TTC549 (cell line): ENCODE data around the gene RNF208.

Experiments
- FAIRE-seq: peaks from 2 replicates; lab custom pipeline; 2012; peaks lifted over from hg19 to GRCh38; lab: Jason Lieb, UNC

Gene RNF208

GRCh38 chr9:137237759-137238726 is 16.0 kb upstream of the RNF208 start:
- FAIRE-seq = no peak

DNA sequence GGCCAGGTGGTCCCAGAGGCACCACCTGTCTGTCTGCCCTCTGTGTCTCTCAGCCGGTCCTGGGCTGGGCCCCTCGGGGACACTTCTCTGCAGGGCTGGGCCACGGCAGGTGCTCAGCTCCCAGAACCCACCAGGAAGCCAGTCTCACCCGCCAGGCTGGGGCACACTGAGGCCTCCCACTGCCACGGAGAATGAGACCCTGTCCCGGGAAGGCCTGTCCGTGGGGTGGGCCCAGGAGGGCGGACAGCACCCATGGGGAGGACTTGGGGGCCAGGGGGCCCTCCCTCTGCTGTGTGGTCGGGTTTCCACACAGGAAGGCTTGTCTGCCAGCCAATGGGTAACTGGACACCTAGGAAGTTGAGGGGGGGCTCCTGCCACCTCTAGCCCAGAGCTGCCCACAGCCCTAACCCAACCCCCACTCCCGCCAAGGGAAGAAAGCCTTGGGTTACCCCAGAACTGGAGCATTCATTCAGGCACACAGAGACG is 14.9 kb upstream of the RNF208 start:
- no peak for FAIRE-seq

GRCh38 chr9:137236238-137236935 is 14.3 kb upstream of the RNF208 start:
- FAIRE-seq = no peak

DNA sequence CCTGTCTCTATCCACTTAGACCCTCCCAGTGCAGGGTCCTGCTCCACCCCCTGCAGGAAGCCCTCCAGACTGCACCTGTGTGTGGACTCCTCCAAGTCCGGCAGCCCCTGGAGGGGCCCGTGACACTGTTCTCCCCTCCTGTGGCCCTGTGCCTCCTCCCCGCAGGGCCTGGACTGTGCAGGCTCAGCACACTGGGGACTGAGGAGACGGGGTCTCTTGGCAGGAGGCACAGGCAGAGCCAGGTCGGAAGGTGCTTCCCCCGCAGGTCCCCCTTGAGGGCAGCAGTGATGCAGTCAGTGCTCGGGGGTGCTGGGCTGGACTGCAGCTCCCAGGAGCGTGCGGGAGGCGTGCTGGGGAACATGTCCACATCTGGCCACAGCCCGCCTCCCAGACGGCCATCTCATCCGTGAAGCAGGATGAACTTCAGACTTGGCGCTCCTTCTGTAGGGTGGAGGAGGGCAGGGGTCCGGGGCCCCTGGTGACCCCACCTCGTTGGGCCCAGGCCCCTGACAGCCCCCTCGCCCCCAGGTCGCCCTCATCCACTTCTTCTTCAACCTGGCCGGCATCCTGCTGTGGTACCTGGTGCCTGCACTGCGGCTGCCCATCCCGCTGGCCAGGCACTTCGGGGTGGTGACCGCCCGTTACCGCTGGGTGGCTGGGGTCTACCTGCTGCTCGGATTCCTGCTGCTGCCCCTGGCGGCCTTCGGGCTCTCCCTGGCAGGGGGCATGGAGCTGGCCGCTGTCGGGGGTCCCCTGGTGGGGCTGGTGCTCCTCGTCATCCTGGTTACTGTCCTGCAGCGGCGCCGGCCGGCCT is 13.6 kb upstream of the RNF208 start:
- FAIRE-seq = no peak

DNA sequence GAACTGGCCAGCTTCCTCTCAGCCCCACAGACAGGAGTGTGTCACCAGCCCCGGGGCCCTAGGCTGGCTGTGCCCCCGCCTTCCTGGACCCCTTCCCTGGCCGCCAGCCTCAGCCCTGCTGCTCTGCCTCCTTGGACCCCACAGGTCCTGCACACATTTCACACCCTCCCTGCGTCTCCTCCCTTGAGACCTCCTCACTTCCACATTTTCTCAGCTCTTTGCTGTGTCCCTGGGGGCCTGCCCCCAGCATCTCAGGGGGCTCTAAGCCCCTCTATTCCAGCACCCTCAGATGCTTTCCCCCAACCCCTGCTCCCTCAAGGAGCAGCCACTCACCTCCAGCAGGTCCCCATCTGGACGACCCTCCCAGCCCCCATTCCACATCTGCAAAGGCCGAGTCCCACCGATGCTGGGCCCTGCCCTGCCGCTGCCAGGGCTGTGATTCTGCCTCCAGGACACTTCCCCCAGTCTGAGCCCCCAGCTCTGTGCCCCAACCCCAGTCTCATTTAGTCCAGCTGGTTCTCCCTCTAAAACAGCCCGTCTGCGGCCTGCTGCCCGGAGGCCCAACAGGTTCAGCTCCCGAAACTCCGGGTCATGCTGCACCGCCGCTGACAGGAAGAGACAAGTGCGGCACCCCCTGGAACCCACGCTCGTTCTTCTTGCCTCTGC is 12.9 kb upstream of the RNF208 start:
- FAIRE-seq = no peak

GRCh38 chr9:137234055-137234697 is 12.1 kb upstream of the RNF208 start:
- FAIRE-seq = no peak

GRCh38 chr9:137233143-137233980 is 11.3 kb upstream of the RNF208 start:
- FAIRE-seq = no peak

DNA sequence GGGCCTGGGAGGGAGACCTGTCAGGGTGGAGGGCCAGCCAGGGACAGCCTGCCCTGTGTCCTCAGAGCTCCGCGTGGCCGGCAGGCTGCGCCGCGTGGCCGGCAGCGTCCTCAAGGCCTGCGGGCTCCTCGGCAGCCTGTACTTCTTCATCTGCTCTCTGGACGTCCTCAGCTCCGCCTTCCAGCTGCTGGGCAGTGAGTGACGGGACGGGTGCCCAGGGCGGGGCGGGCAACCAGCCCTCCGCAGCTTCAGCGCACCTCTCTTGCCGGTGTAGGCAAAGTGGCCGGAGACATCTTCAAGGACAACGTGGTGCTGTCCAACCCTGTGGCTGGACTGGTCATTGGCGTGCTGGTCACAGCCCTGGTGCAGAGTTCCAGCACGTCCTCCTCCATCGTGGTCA is 10.5 kb upstream of the RNF208 start:
- no peak for FAIRE-seq

DNA sequence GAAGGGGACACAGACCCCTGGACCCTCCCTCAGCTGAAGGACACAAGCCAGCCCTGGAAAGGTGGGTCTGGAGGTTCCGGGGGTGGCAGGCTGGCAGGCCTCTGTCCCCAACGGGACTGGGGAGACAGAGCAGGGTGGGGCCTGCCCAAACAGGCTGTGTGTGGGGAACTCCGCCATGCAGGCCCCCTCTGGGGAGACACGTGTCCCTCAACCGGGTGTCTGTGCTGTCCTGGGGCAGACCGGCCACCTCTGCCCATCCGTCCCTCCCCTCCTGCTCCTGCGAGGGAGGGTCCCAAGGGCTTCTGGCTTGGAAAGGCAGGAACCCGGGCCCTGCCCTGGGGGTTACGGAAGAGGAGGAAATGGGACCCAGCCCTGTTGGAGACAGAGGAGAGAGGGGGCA is 10.1 kb upstream of the RNF208 start:
- no peak for FAIRE-seq

DNA sequence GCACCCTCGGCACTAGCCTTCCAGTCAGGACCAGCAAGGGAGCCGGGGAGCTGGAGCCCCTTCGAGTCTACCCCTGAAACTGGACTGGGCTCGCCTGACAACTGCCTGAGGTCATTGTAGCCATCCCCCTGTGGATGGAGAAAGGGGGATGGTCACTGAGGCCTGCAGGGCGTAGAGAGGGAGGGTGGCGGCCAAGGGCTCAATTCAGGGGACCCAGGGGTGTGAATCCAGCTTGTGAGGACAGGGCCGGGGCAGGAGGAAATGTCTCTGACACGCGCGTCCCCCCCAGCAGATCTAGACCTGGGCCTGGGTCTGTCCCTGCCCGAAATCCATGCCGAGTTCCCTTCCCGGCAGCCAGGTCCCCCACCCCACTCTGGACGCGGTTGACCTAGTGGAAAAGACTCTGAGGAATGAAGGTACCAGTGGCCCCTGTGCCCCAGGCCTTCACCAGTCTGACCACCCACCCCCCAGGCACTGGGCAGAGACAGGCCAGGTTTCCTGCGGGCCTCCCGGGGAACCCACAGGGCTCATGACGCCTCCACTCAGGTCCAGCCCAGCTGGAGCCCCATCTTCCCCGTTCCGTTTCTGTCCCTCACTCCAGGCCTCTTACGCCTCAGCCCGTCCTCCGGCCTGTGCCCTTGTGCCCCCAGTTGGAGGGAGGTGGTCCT is 9.5 kb upstream of the RNF208 start:
- no peak for FAIRE-seq

DNA sequence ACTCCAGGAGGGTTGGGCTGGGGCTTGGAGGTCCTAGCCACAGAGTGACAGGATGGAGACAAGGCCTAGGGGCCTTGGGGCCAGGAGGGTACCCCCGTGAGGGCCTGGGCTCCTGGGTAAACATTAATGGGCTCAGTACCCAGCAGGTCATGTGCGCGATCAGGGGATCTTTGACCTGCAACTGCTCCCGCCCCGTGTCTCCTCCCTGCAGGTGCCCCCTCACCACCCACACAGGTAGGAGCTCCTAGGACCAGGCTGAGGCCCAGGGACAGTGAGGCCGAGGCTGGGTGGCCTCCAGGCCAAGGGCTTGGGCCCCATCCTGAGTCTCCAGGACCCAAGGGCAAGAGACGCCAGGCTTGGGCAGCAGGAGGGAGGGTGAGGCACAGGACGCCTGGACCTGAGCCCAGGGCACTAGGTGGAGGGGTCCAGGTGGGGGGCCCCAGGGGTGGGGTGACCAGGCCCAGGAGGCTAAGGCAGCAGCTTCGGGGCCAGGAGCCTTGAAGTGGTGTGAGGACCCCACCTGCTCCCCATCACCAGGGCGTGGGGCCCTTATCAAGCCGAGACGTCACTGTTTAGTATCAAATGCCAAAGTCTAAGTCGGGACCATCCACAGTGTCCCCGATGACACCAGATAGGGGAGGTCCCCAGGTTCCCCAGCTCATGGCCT is 8.8 kb upstream of the RNF208 start, which contains the start of gene SLC34A3:
Gene SLC34A3 (plus strand): TSS at position 197 of the 667 bp plus-strand sequence. CDS start 802 bp downstream, outside the sequence.
- no peak for FAIRE-seq

DNA sequence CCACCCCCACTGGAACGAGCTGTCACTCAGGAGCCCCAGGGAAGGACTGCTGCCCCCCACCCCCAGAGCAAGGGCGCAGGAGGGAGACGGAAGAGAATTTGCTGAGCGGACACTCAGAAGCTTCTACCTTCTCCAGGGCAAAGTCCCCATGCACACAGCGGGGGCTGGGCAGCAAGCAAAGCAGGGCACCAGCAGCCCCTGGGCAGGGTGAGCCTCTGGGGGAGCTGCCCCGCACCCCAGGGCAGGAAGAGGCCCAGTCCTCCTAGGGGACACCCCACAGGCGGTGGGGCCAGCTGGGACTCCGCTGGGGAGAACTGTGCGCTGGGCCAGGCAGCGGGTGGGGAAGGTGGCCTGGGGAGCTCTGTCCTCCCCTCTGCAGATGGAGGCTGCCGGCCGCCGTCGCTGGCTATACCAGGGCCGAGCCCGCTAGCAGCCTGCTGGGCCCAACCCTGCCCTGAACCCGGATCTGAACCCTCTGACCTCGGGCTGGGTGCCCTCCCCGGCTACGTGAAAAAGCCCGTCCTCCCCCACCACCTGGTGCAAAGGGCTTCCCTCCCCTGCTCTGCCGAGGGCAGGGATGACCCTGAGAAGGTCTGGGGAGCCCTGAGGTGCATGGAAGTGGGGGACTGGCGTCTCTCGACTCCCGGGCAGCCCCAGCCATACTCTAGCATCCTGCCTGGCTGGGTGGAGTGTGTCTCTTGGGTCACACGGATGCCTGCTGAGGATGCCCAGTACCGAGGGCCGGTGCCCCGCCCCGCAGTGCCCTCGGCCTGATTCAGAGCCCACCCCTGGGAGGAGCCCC is 8.1 kb upstream of the RNF208 start:
- FAIRE-seq = no peak

- no peak for FAIRE-seq
These were observed 7.2 kb upstream of the RNF208 start for GRCh38 chr9:137228968-137229896.

DNA sequence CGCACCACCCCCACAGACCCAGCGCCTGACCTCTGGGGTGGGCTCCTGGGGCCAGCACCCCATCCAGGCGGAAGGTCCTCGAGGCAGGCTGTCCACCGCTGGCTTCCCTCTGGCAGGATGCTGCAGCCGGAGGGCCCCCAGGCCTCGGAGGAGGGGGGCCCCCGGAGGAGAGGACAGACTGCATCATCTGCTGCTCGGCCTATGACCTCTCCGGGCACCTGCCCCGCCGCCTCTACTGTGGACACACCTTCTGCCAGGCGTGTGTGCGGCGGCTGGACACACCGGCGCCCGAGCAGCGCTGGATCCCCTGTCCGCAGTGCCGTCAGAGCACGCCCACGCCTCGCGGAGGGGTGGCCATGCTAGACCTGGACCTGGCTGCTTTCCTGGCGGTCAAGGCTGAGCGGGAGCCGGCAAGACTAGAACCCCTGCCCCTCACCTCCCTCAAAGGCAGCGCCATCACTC is 6.5 kb upstream of the RNF208 start:
- no peak for FAIRE-seq

DNA sequence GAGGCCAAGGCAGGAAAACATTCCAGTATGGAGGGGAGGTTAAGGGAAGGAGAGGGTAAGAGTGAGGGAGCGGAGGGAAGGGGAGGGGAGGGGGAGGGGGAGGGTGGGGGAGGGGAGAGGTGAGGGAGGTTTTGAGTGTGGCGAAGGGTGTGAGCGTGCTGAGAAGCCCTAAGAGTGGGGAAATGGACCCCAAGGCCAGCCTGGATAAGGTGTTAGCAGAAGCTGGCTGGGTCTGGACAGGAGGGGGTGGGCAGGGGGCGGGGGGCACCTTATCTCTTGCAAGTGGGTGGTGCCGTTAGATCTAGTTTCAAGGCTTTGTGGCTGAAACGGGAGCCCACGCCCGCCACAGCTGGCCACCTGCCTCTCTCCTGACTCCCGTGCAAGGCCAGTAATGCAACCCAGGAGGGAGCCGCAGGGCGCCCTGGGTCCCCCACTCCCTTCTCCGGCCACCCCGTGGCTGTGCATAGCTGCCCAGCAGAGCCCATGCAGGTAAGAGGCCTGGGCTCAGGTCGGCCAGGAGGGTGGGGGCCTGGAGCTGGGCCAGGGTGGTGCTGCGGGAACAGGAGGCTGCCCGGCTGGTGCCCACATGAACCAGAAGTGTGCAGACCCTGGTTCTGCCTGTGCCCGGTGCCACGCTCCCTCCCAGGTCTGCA is 5.9 kb upstream of the RNF208 start:
- FAIRE-seq = no peak

- FAIRE-seq = no peak
These were observed 5.2 kb upstream of the RNF208 start, which contains the start of gene RNF224 for GRCh38 chr9:137227054-137227852. TSS of gene RNF224 (plus strand) at chr9:137227502. CDS start at chr9:137228336, 834 bp downstream.
